MV-4-11 (cell line): ENCODE results near the gene HIGD1A.

Source experiments
- DNase-seq: peaks from one replicate; lab custom pipeline; 2025; lab: John Stamatoyannopoulos, UW

Gene HIGD1A

DNA sequence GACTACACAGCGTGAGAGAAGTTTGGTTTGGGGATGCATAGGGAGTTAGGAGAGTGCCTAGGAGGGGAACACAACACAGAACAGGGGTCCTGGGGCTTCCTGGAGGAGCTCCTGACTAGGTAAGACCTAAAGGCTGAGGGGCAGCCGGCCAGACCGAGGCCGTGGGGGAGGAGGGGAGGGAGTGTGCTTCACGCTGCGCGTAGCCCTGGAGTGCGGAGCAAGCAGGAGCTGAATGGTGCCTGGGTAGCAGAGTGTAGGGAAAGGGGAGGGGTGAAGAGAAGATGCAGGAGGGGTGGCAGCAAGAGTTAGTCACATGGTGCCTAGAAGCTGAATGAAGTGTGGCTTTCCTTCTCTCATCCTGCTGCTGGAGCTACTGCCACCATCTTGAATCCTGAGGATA lies 69.3 kb downstream of the HIGD1A start:
- DNase-seq = no peak

DNA sequence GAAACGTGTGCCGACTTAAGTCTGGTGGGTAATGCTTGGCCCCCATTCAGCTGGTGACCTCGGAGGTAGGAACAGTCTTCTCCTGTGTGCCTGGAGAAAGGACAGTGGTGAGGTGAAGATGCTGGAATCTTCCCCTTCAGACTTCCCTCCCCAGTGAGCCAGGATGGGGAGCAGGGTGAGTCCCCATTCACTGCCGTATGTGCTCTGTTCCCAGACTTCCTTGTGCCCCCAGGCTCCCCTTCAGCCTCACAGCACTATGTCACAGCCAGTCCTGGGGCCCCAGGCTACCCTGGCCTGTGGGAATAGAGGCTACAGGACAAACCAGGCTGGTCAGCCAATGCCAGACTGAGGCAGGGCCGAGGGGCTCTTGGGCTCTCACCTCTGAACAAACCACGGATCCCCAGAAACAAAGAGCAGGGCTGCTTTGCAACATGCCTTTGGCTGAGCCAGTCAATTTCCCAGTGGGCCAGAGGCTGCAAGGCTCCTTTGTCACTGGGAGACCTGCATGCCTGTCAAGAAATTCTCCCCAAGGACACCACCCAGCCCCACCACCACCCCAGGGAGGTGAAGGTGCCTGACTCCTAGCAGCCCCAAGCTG lies 69.9 kb downstream of the HIGD1A start:
- no peak for DNase-seq

DNA sequence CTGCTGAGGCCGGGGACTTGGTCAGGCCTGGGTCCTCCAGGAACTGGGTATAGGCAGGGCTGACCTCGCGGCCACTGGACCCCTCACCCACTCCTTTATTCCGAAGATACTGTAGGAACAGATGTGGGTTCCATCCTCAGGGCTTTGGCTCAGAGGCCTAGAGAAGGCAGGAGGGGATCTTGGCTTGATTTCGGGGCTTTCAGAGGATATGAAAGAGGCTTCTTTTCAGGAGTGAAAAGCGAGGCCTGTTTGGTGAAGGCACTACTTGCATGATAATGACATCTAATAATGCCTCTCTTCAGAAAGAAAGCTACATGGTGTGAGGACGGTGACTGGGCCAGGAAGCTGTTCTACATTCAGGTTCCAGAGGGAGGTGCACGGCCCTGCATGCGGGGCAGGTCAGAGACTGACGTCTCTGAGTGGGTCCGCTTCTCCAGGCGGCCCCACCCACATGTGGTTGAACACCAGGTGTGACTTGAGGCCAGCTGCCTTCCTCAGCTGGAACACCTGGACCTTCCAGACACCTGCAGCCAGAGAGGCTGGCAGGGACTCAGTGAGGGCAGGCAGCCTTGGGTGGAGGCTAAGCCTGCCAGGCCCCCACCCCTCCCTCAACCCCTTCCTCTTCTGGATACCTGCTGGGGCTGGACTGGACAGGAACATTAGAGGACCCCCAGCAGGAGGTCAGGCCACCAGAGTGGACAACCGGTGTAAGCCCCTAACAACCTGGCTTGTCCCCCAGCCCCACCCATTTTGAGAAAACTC lies 70.6 kb downstream of the HIGD1A start:
- no peak for DNase-seq
